ENCODE measurements around the gene CBX6.
A peak's percentile ranks its signal among the peaks of the same experiment; 100 is the strongest.

Gene CBX6

DNA sequence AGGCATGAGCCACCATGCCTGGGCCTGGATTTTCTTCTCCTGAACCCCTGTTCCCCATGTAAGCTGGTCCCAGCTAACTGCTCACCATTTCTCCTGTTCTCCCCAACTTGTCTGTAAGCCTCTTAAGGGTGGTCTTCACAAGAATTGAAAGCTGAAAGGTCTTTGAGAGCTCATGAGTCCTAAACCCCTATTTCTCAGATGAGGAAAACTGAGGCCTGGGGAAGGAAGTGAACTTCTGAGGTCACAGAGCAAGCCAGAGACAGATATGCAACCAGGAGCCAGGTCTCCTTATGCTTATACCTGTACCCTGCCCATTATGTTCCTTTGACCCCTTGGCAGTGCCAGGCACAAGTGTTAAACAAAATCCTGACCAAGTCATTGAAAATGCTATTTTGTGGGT is 44.5 kb downstream of the CBX6 start:
- no peak overlapping the region for H3K27ac ChIP-seq
- DNase-seq (ENCODE audit: low spot score): no peak
- ChIA-PET POLR2A (ENCODE audit: low non-redundant PET) (no interaction called here), CTCF (interaction anchor here (0.6 kb wide), 2 partner anchors 10 to 298 kb away, joined by 3 to 8 read pairs; no protein-coding TSS in a partner anchor)
- TF ChIP-seq, protein P1, sequence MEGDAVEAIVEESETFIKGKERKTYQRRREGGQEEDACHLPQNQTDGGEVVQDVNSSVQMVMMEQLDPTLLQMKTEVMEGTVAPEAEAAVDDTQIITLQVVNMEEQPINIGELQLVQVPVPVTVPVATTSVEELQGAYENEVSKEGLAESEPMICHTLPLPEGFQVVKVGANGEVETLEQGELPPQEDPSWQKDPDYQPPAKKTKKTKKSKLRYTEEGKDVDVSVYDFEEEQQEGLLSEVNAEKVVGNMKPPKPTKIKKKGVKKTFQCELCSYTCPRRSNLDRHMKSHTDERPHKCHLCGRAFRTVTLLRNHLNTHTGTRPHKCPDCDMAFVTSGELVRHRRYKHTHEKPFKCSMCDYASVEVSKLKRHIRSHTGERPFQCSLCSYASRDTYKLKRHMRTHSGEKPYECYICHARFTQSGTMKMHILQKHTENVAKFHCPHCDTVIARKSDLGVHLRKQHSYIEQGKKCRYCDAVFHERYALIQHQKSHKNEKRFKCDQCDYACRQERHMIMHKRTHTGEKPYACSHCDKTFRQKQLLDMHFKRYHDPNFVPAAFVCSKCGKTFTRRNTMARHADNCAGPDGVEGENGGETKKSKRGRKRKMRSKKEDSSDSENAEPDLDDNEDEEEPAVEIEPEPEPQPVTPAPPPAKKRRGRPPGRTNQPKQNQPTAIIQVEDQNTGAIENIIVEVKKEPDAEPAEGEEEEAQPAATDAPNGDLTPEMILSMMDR (conservative IDR thresholded peaks at IDR 0.05; ENCODE audit: low read depth): no peak

DNA sequence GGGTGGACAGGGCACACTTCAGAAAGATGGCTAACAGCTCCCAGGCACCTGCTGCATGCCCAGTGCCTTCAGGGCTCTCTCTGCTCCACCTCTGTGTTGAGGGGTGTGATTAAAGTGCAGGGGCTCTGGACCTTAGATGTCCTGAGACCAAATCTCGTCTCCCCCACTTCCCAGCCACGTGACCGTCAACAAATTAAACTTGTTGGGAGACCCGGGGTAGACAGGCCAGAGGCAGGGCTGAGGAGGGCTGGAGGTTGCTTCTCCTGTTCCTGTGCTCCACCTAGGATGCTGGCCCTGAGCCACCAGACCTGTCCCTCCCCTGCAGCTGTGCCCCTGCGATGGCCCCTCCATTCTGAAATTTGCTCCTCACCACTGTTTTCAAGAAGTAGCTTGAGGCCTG is 45.2 kb downstream of the CBX6 start:
- DNase-seq (ENCODE audit: low spot score): no peak
- H3K27ac ChIP-seq: no peak overlapping the region
- TF ChIP-seq, protein P1 (conservative IDR thresholded peaks at IDR 0.05; ENCODE audit: low read depth): no peak
- ChIA-PET CTCF (interaction anchor here (0.6 kb wide), 1 partner anchor 10 kb away, joined by 3 read pairs; no protein-coding TSS in a partner anchor), POLR2A (ENCODE audit: low non-redundant PET) (no interaction called here)

DNA sequence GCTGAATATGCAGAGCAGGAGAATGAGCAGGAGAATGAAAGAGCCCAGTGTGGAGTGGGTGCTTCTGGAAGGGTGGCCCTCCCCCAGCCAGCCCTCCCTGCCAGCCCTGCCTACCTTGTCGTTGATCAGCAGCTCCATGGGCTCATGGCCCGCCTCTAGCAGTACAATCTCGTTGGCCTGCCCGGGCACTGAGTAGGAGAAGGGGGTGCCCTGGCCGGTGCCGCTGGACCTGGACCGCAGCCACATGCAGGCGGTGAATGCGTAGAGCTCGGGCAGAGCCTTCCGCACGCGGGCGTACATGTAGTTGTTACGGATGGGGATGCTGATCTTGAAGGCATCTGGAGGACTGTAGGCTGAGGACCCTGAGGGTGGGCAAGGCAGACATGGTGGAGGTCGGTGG is 45.6 kb downstream of the CBX6 start:
- H3K27ac ChIP-seq: no peak overlapping the region
- TF ChIP-seq, protein P1 (conservative IDR thresholded peaks at IDR 0.05; ENCODE audit: low read depth): no peak
- POLR2A ChIA-PET (ENCODE audit: low non-redundant PET): no interaction called here
- DNase-seq (ENCODE audit: low spot score): no peak
- CTCF ChIA-PET: no interaction called here

DNA sequence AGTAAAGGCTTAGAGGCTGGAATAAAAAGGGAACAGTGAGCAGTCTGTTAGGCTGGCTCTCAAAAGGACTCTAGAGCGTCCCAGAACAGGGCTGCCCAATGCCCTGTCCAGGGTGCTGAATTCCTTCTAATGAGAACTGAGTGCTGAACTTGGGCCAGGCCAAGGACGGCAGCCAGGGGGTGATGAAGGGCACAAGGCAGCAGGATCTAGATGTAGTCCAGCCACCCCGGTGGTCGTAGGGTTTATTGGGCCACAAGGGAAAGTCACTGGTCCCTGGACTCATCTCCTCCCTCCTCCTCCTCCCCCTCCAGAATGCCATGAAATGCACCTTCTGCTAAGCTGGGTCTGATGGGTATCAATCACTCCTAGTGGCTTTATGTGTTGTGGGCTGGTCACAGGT is 47.4 kb downstream of the CBX6 start:
- CTCF ChIA-PET: interaction anchor here (0.6 kb wide), 2 partner anchors 73 to 298 kb away, joined by 3 read pairs; no protein-coding TSS in a partner anchor
- TF ChIP-seq, protein P1 (conservative IDR thresholded peaks at IDR 0.05; ENCODE audit: low read depth): no peak
- POLR2A ChIA-PET (ENCODE audit: low non-redundant PET): no interaction called here
- H3K27ac ChIP-seq: no peak overlapping the region
- DNase-seq (ENCODE audit: low spot score): peak; percentile 34

DNA sequence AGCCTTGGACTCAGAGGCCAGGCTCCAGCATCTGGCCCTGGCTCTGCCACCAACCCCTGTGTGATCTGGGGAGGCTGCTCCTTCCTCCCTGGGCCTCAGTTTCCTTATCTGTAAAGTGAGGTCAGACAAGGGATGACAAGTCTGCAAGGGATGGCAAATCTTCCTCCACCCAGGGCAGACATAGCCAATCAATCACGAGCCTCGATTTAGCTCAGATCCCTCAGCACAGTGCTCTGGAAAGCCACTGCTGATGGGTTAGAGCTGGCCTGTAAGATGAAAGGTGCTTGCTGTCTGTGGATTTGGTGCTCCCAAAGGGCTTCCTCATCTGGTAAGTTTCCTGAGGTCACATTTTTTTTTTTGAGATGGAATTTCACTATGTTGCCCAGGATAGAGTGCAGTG is 48.4 kb downstream of the CBX6 start:
- ChIA-PET CTCF (interaction anchor here (0.6 kb wide), 1 partner anchor 399 kb away, joined by 4 read pairs; no protein-coding TSS in a partner anchor), POLR2A (ENCODE audit: low non-redundant PET) (interaction anchor here (0.6 kb wide), 1 partner anchor 18 kb away, joined by 5 read pairs; no protein-coding TSS in a partner anchor)
- no peak overlapping the region for H3K27ac ChIP-seq
- DNase-seq (ENCODE audit: low spot score): no peak
- TF ChIP-seq, protein P1 (conservative IDR thresholded peaks at IDR 0.05; ENCODE audit: low read depth): no peak

DNA sequence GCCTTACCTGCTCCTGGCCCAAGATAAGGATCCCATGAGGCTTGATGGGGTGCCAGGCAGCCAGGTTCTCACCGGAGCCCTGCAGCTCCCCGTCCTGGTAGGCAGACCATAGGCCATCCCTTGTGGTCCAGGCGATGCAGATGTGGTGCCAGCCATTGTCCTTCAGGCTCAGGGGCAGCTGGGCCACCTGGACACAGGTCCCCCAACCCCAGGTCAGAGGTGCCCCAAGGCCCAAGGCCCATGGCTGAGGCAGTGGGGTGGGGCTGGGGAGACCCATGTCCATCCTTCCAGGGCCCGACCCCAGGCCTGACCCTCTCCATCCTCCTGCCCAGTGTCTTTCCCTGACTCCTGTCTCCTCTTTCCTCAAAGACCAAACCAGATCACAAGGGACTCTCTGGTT is 48.9 kb downstream of the CBX6 start:
- CTCF ChIA-PET: no interaction called here
- TF ChIP-seq, protein P1 (conservative IDR thresholded peaks at IDR 0.05; ENCODE audit: low read depth): no peak
- POLR2A ChIA-PET (ENCODE audit: low non-redundant PET): no interaction called here
- H3K27ac ChIP-seq: no peak overlapping the region
- DNase-seq (ENCODE audit: low spot score): no peak

Data from RWPE1 (cell line).